Adrenal gland (tissue), 5 donors: ENCODE measurements around the gene KLF3.

Experiments
- CTCF ChIP-seq, 6 experiments: fragments of 450-650 bp in 4 of 6; fragments of 200-600 bp in 2 of 6; sonication (generic) in 1 of 6; IDR thresholded peaks; 1 replicate in 5 of 6; 2 replicates in 1 of 6; pipeline versions ENCODE4 v1.5.1 to v1.8.0; 2016 to 2021; ENCODE audit warnings: antibody characterized with exemption in 6 of 6, mild to moderate bottlenecking in 2 of 6, moderate library complexity in 1 of 6
- POLR2A ChIP-seq, 2 donors: fragments of 450-650 bp; IDR thresholded peaks; one replicate each; pipeline ENCODE4 v1.6.1; 2017; ENCODE audit warnings: antibody characterized with exemption in 2 of 2, mild to moderate bottlenecking in 2 of 2, moderate library complexity in 1 of 2
- donor health status: DM: no; HTN: no; CAD: no.

- no peak for TF ChIP-seq CTCF (IDR thresholded peaks at IDR 0.05)
- no peak for TF ChIP-seq POLR2A (IDR thresholded peaks at IDR 0.05)
Measured at GRCh38 chr4:38676986-38677385, 13.0 kb downstream of the KLF3 start.
